Tibial nerve (tissue), 4 donors: ENCODE data around the gene TEX36. TPM values are rescaled to one million over a fixed set of nuclear protein-coding genes. Genes with fewer than 3 reads are reported as not detected.

Experiments used
- DNase-seq, 2 donors: peaks; one replicate each; pipeline ENCODE4 v3.0.0-alpha.2; 2019; ENCODE audit warnings: low spot score in 2 of 2
- H3K27ac ChIP-seq, 4 donors: fragments of 200-600 bp; sonication (generic) in 3 of 4; one replicate each; pipeline ENCODE4 v1.5.1; 2017 to 2019; ENCODE audit warnings: mild to moderate bottlenecking in 1 of 4
- H3K27me3 ChIP-seq, 2 donors: fragments of 200-600 bp; sonication (generic) in 1 of 2; one replicate each; pipeline versions ENCODE4 v1.5.1 to v1.6.0; 2017 to 2019
- H3K36me3 ChIP-seq, 3 donors: fragments of 200-600 bp; sonication (generic); one replicate each; pipeline ENCODE4 v1.5.1; 2018 to 2019
- H3K4me1 ChIP-seq, 4 donors: fragments of 200-600 bp; sonication (generic) in 3 of 4; one replicate each; pipeline ENCODE4 v1.5.1; 2017 to 2019
- H3K4me3 ChIP-seq, 4 donors: fragments of 200-600 bp; sonication (generic) in 3 of 4; one replicate each; pipeline ENCODE4 v1.5.1; 2017 to 2019; ENCODE audit warnings: mild to moderate bottlenecking in 1 of 4, moderate library complexity in 1 of 4
- H3K9me3 ChIP-seq, 4 donors: fragments of 200-600 bp; sonication (generic) in 3 of 4; one replicate each; pipeline ENCODE4 v1.5.1; 2017 to 2019
- EP300 ChIP-seq, 2 donors: sonication (generic); formaldehyde crosslinking; IDR thresholded peaks; one replicate each; pipeline ENCODE4 v1.6.1; 2017; ENCODE audit warnings: antibody characterized with exemption in 2 of 2, mild to moderate bottlenecking in 1 of 2
- POLR2A ChIP-seq, 2 donors: fragments of 450-650 bp; IDR thresholded peaks; one replicate each; pipeline ENCODE4 v1.6.1; 2017; ENCODE audit warnings: antibody characterized with exemption in 2 of 2, mild to moderate bottlenecking in 2 of 2, moderate library complexity in 2 of 2
- WGBS, 2 donors: methylation state at CpG; one replicate each; pipeline ENCODE4 v1.1.5; 2018; 5-methylcytosine and 5-hydroxymethylcytosine counted together
- total RNA-seq, 4 donors: library from RNA; depleted of rRNA; stranded (reverse); fragments of >200 nt; gene quantifications; one replicate each; pipeline ENCODE4 v1.1.0, GENCODE V29; 2016
- TF ChIP-seq, protein P1 (sequence below), 5 experiments: fragments of 200-600 bp in 3 of 5; fragments of 450-650 bp in 2 of 5; sonication (generic) in 3 of 5; IDR thresholded peaks; one replicate each; pipeline ENCODE4 v1.5.1; 2016 to 2019; ENCODE audit warnings: antibody characterized with exemption in 5 of 5, mild to moderate bottlenecking in 3 of 5, moderate library complexity in 2 of 5

TEX36 gene, protein sequence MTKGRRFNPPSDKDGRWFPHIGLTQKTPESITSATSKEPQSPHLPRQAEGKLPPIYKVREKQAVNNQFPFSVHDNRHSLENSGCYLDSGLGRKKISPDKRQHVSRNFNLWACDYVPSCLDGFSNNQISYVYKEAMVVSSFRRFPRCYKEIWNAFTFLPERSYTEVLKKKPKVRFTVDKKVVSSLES
- total RNA-seq, result not detected

DNA sequence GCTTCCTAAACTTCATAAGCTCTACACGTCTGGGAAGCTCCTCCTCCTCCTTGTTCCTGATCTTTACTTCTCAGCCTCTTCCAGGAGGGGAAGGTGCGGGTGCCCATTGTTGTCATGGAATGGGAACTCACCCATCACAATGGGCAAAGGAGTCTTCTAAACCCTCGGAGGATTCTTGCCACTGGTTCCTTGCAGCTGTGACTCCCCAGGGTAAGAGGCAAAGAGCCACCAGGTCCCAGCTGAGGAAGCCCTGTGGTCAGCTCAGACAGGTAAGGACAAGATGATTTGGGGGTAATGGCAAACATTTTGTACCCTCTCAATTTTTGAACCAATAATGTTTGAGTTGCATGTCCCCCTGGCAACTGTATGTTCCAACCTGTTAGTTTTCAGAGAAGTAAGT lies at the start of gene TEX36:
TSS of gene TEX36 (minus strand) at position 101 of the 400 bp plus-strand sequence. CDS start 174 bp downstream, outside the sequence.
- 63 to 74% methylated on average over 3 of the region's 3 CpGs for WGBS, 2 donors
- H3K9me3 ChIP-seq, result peaks cover 0 to 6% (median 0%) of the 10 kb centered on the region in 4 donors
- no peaks in the 10 kb centered on the region for H3K36me3 ChIP-seq
- H3K27ac ChIP-seq, result no peak within 1 kb of the TSS
- H3K4me1 ChIP-seq, result no peaks in the 10 kb centered on the region
- H3K27me3 ChIP-seq, result no peaks in the 10 kb centered on the region
- H3K4me3 ChIP-seq, result no peak within 1 kb of the TSS
- no peak for TF ChIP-seq POLR2A (IDR thresholded peaks at IDR 0.05)
- TF ChIP-seq, protein P1, sequence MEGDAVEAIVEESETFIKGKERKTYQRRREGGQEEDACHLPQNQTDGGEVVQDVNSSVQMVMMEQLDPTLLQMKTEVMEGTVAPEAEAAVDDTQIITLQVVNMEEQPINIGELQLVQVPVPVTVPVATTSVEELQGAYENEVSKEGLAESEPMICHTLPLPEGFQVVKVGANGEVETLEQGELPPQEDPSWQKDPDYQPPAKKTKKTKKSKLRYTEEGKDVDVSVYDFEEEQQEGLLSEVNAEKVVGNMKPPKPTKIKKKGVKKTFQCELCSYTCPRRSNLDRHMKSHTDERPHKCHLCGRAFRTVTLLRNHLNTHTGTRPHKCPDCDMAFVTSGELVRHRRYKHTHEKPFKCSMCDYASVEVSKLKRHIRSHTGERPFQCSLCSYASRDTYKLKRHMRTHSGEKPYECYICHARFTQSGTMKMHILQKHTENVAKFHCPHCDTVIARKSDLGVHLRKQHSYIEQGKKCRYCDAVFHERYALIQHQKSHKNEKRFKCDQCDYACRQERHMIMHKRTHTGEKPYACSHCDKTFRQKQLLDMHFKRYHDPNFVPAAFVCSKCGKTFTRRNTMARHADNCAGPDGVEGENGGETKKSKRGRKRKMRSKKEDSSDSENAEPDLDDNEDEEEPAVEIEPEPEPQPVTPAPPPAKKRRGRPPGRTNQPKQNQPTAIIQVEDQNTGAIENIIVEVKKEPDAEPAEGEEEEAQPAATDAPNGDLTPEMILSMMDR (IDR thresholded peaks at IDR 0.05), result no peak
- TF ChIP-seq EP300 (IDR thresholded peaks at IDR 0.05), result no peak
- no peak for DNase-seq

DNA sequence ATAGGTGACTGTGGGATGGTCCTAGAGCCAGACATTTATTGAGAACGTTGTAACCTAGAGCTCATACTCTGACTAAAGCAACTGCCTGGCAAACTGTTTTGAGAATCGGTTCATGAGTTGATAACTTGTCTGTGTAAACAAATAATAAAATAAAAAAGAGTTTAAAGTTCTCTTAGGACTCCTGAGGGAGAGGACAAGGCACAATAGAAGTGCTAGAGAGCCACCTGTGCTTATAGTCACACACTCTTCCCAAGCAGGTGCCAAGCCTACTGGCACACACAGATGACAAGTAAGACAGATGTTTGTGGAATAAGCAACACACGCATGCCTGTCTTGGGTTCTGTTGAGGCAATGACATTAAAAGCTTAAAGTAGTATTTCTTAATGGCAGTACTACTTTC lies 44.5 kb upstream of the TEX36 start:
- TF ChIP-seq POLR2A (IDR thresholded peaks at IDR 0.05) (no peak), EP300 (IDR thresholded peaks at IDR 0.05) (no peak)
- TF ChIP-seq, protein P1 (IDR thresholded peaks at IDR 0.05), result no peak
- H3K36me3 ChIP-seq, result peaks cover 0 to 98% (median 44%) of the 10 kb centered on the region in 3 donors
- 64 to 65% methylated on average over 3 of the region's 3 CpGs for WGBS, 2 donors

DNA sequence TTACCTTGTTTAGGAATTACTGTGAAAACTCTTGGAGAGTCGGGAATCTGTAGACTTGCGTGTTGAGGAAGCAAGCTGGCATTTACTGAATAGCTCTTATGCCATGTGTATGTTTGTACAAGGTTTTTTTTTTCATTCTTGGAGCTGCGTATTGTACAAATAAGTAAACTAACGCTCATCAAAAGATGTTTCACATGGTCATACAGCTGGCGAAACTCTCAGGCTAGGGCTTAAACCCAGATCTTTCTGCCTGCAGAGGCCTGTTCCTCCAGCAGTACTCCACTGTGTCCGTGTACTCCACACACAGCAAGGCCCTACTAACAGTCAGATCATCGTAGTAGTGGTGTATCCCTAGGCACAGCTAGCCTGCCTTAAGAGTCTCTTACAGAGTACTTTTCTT lies 44.0 kb upstream of the TEX36 start:
- H3K4me1 ChIP-seq, result peaks cover 0 to 3% (median 0%) of the 10 kb centered on the region in 4 donors
- no peak overlapping the region for H3K27ac ChIP-seq
- H3K9me3 ChIP-seq, result no peaks in the 10 kb centered on the region
- no peak overlapping the region for H3K4me3 ChIP-seq
- H3K27me3 ChIP-seq, result no peaks in the 10 kb centered on the region
- H3K36me3 ChIP-seq, result peaks cover 0 to 98% (median 44%) of the 10 kb centered on the region in 3 donors
- TF ChIP-seq EP300 (IDR thresholded peaks at IDR 0.05) (no peak), POLR2A (IDR thresholded peaks at IDR 0.05) (no peak)
- TF ChIP-seq, protein P1 (IDR thresholded peaks at IDR 0.05), result no peak
- no peak for DNase-seq
- 92 to 94% methylated on average over 7 of the region's 7 CpGs for WGBS, 2 donors

More for the DNA sequence above, 44.5 kb upstream of the TEX36 start:
- no peak overlapping the region for H3K27ac ChIP-seq
- no peak overlapping the region for H3K4me3 ChIP-seq
- H3K4me1 ChIP-seq, result no peaks in the 10 kb centered on the region
- no peak for DNase-seq
- H3K27me3 ChIP-seq, result no peaks in the 10 kb centered on the region
- H3K9me3 ChIP-seq, result no peaks in the 10 kb centered on the region

DNA sequence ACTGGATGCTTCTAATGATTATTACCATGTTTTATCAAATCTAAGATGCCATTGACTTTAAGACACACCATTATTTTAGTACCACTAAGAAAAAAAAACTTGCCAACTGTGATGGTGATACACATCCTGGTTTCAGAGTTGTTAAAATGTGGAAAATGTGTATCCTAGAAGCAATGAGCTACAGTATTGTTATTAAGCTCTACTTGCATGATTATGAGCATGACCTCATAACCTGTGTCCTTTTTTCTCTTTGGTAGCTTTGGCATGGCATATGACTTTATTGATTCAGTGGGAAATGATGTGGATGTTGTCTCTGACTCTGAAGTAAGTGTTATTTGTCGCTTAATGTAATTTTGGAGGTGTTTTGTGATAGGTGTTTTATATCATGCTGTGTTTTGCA lies 39.8 kb upstream of the TEX36 start:
- peaks cover 0 to 6% (median 0%) of the 10 kb centered on the region in 4 donors for H3K9me3 ChIP-seq
- H3K27me3 ChIP-seq, result no peaks in the 10 kb centered on the region
- H3K4me1 ChIP-seq, result peaks cover 0 to 31% (median 14%) of the 10 kb centered on the region in 4 donors
- no peak overlapping the region for H3K27ac ChIP-seq
- no peak for DNase-seq
- TF ChIP-seq POLR2A (IDR thresholded peaks at IDR 0.05) (no peak), EP300 (IDR thresholded peaks at IDR 0.05) (no peak)
- TF ChIP-seq, protein P1 (IDR thresholded peaks at IDR 0.05), result no peak
- H3K4me3 ChIP-seq, result no peak overlapping the region
- WGBS, 2 donors, result 91 to 98% methylated on average over 1 of the region's 1 CpG
- H3K36me3 ChIP-seq, result peaks cover 0 to 62% (median 28%) of the 10 kb centered on the region in 3 donors

DNA sequence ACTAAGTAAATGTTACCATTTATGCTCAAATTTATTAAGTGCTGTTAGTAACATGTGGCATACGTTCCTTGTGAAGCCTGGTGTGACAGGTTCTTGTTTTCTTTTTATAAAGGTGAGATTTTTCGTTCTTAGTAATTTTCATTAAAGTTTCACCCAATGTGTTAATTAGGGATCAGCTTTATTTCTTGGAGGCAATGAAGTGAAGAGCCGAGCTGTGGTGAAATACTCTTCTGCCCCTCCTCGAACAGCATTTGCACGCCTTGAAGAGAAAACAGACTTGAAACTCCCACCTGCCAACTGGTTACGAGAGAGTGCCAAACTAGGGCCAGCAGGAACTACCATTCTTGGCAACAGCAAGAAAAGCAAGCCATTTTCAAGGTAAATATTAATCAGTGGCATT lies 38.1 kb upstream of the TEX36 start:
- peaks cover 0 to 44% (median 12%) of the 10 kb centered on the region in 3 donors for H3K36me3 ChIP-seq
- no peak overlapping the region for H3K27ac ChIP-seq
- 88 to 93% methylated on average over 6 of the region's 6 CpGs for WGBS, 2 donors
- H3K27me3 ChIP-seq, result no peaks in the 10 kb centered on the region
- no peak overlapping the region for H3K4me3 ChIP-seq
- peaks cover 0 to 10% (median 0%) of the 10 kb centered on the region in 4 donors for H3K9me3 ChIP-seq
- TF ChIP-seq EP300 (IDR thresholded peaks at IDR 0.05), result no peak
- TF ChIP-seq, protein P1 (IDR thresholded peaks at IDR 0.05), result no peak
- no peak for TF ChIP-seq POLR2A (IDR thresholded peaks at IDR 0.05)
- peaks cover 0 to 31% (median 14%) of the 10 kb centered on the region in 4 donors for H3K4me1 ChIP-seq
- no peak for DNase-seq
